Parathyroid adenoma (tissue), 2 donors: ENCODE data around the gene ERBB2.

Experiments used
- H2AFZ ChIP-seq: fragments of 300-600 bp; sonication (generic); one replicate; pipeline ENCODE4 v1.7.0; 2017; ENCODE audit warnings: antibody characterized with exemption, mild to moderate bottlenecking
- H3K27ac ChIP-seq: fragments of 300-600 bp; sonication (generic); one replicate; pipeline ENCODE4 v1.7.0; 2017
- H3K27me3 ChIP-seq: fragments of 300-600 bp; sonication (generic); one replicate; pipeline ENCODE4 v1.7.0; 2017; ENCODE audit warnings: low read length; ENCODE audit not compliant: control insufficient read depth, insufficient read depth
- H3K36me3 ChIP-seq: fragments of 300-600 bp; sonication (generic); one replicate; pipeline ENCODE4 v1.7.0; 2017; ENCODE audit warnings: low read length; ENCODE audit not compliant: control insufficient read depth, insufficient read depth
- H3K4me1 ChIP-seq: fragments of 300-600 bp; sonication (generic); one replicate; pipeline ENCODE4 v1.7.0; 2017; ENCODE audit warnings: control low read depth
- H3K4me2 ChIP-seq: fragments of 300-600 bp; sonication (generic); one replicate; pipeline ENCODE4 v1.7.0; 2017; ENCODE audit warnings: low read length
- H3K4me3 ChIP-seq: fragments of 300-600 bp; sonication (generic); one replicate; pipeline ENCODE4 v1.7.0; 2017; ENCODE audit warnings: low read depth, low read length
- H3K79me2 ChIP-seq: fragments of 300-600 bp; sonication (generic); one replicate; pipeline ENCODE4 v1.7.0; 2017; ENCODE audit warnings: control low read depth
- H3K9ac ChIP-seq: fragments of 300-600 bp; sonication (generic); one replicate; pipeline ENCODE4 v1.7.0; 2017; ENCODE audit warnings: mild to moderate bottlenecking
- H3K9me3 ChIP-seq: fragments of 300-600 bp; sonication (generic); one replicate; pipeline ENCODE4 v1.7.0; 2017; ENCODE audit warnings: low read length; ENCODE audit not compliant: control insufficient read depth
- CTCF ChIP-seq: fragments of 300-600 bp; sonication (generic); IDR thresholded peaks from one replicate; pipeline ENCODE4 v1.7.0; 2017; ENCODE audit warnings: antibody characterized with exemption, mild to moderate bottlenecking
- donor health status: primary hyperparathyroidism.

The ERBB2 gene

GRCh38 chr17:39675390-39676082, 24.3 kb upstream of the ERBB2 start:
- no peak for TF ChIP-seq CTCF
- Histone ChIP-seq H3K36me3 (no peaks in the 10 kb centered on the region), H3K4me3 (no peak overlapping the region), H3K9me3 (no peaks in the 10 kb centered on the region), H3K4me1 (peaks cover 50% of the 10 kb centered on the region), H3K79me2 (no peaks in the 10 kb centered on the region), H3K4me2 (peak overlapping the region; percentile 5), H3K27me3 (no peaks in the 10 kb centered on the region), H2AFZ (no peak overlapping the region), H3K9ac (no peak overlapping the region), H3K27ac (peak overlapping the region; percentile 91)

GRCh38 chr17:39676198-39676819, 23.6 kb upstream of the ERBB2 start:
- Histone ChIP-seq H3K4me2 (peak overlapping the region; percentile 62), H3K27ac (peak overlapping the region; percentile 91), H3K9me3 (no peaks in the 10 kb centered on the region), H3K36me3 (no peaks in the 10 kb centered on the region), H3K9ac (no peak overlapping the region), H2AFZ (no peak overlapping the region), H3K27me3 (no peaks in the 10 kb centered on the region), H3K4me1 (peaks cover 47% of the 10 kb centered on the region), H3K4me3 (no peak overlapping the region), H3K79me2 (no peaks in the 10 kb centered on the region)
- no peak for TF ChIP-seq CTCF

GRCh38 chr17:39677072-39677471, 22.8 kb upstream of the ERBB2 start:
- Histone ChIP-seq H3K9ac (no peak overlapping the region), H3K36me3 (no peaks in the 10 kb centered on the region), H3K4me1 (peaks cover 39% of the 10 kb centered on the region), H3K27me3 (no peaks in the 10 kb centered on the region), H3K27ac (peak overlapping the region; percentile 91), H2AFZ (peak overlapping the region; percentile 49), H3K4me2 (peak overlapping the region; percentile 62), H3K79me2 (no peaks in the 10 kb centered on the region), H3K9me3 (no peaks in the 10 kb centered on the region), H3K4me3 (peak overlapping the region; percentile 4)
- TF ChIP-seq CTCF: no peak

GRCh38 chr17:39677542-39678339, 22.1 kb upstream of the ERBB2 start:
- H3K9me3 ChIP-seq: no peaks in the 10 kb centered on the region
- no peaks in the 10 kb centered on the region for H3K36me3 ChIP-seq
- H3K4me3 ChIP-seq: peak overlapping the region; percentile 4
- peaks cover 38% of the 10 kb centered on the region for H3K4me1 ChIP-seq
- H3K27ac ChIP-seq: peak overlapping the region; percentile 91
- no peaks in the 10 kb centered on the region for H3K79me2 ChIP-seq
- no peak overlapping the region for H3K9ac ChIP-seq
- H3K4me2 ChIP-seq: peak overlapping the region; percentile 62
- no peaks in the 10 kb centered on the region for H3K27me3 ChIP-seq
- peak overlapping the region; percentile 49 for H2AFZ ChIP-seq
- no peak for TF ChIP-seq CTCF
